Neutrophil (primary cell): ENCODE results near the gene SH2B3.

Experiments used
- H3K27ac ChIP-seq: fragments of 200-600 bp; sonication (generic); 2 replicates; pipeline ENCODE4 v1.5.1; 2016; ENCODE audit warnings: mild to moderate bottlenecking, moderate library complexity
- H3K27me3 ChIP-seq: fragments of 200-600 bp; sonication (generic); 2 replicates; pipeline ENCODE4 v1.6.0; 2016; ENCODE audit warnings: mild to moderate bottlenecking
- H3K36me3 ChIP-seq: fragments of 200-600 bp; sonication (generic); 2 replicates; pipeline ENCODE4 v1.5.1; 2017
- H3K4me1 ChIP-seq, 2 experiments: fragments of 200-600 bp in 1 of 2; sonication (generic) in 1 of 2; 1 replicate in 1 of 2; 2 replicates in 1 of 2; pipeline versions ENCODE4 v1.5.1 to v1.6.1; 2013 to 2016; ENCODE audit warnings: low read depth in 1 of 2, low read length in 1 of 2, mild to moderate bottlenecking in 1 of 2, moderate library complexity in 1 of 2; ENCODE audit not compliant: control insufficient read depth in 1 of 2, insufficient read depth in 1 of 2
- H3K4me3 ChIP-seq, 2 experiments: fragments of 200-600 bp in 1 of 2; sonication (generic) in 1 of 2; 1 replicate in 1 of 2; 2 replicates in 1 of 2; pipeline ENCODE4 v1.5.1; 2013 to 2016; ENCODE audit warnings: low read depth in 1 of 2, low read length in 1 of 2, mild to moderate bottlenecking in 1 of 2, moderate library complexity in 1 of 2
- H3K9me3 ChIP-seq: fragments of 200-600 bp; sonication (generic); 2 replicates; pipeline ENCODE4 v1.5.1; 2016
- CTCF ChIP-seq: fragments of 200-600 bp; sonication (generic); IDR thresholded peaks from 2 replicates; pipeline ENCODE4 v1.5.1; 2016; ENCODE audit warnings: antibody characterized with exemption

SH2B3 gene

DNA sequence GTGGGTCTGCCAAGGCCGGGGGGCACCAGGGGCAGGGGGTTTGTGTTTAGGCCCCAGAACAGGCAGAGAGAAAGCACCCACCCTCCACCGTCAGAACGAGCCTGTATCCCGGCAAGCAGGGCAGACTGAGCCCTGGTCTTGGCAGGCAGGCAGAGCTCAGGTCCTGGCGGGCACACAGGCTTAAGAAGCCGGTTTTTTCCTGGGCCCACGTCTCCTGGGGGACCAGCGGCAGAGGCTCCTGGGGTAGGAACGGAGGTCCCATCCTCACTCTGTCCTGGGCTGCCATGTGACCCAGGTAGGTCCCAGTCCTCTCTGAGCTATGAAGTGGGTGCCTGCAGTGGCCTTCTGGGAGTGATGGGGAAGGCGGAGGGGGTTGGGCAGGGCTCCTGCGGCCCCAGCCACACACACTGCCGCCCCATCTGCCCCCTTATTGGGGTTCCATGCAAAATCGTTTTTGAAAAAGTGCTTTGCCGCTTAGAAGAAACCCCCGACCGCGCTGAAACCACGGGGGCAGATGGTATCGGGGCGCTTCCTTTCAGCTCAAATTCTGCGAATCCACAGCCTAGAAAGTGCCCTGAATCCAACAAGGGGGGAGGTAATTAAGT is 24.2 kb downstream of the SH2B3 start:
- TF ChIP-seq CTCF: no peak
- Histone ChIP-seq H3K27ac (peak overlapping the region; percentile 95), H3K27me3 (no peaks in the 10 kb centered on the region), H3K9me3 (no peaks in the 10 kb centered on the region), H3K4me3 (peak overlapping the region; percentile 7 to 60), H3K4me1 (peaks cover 89 to 98% of the 10 kb centered on the region in 2 experiments), H3K36me3 (no peaks in the 10 kb centered on the region)

- peak overlapping the region; percentile 7 to 60 for H3K4me3 ChIP-seq
- no peaks in the 10 kb centered on the region for H3K27me3 ChIP-seq
- no peaks in the 10 kb centered on the region for H3K9me3 ChIP-seq
- peak overlapping the region; percentile 95 for H3K27ac ChIP-seq
- TF ChIP-seq CTCF: no peak
- H3K4me1 ChIP-seq: peaks cover 90 to 98% of the 10 kb centered on the region in 2 experiments
- H3K36me3 ChIP-seq: no peaks in the 10 kb centered on the region
Measured at GRCh38 chr12:111430433-111431353, 25.0 kb downstream of the SH2B3 start.

DNA sequence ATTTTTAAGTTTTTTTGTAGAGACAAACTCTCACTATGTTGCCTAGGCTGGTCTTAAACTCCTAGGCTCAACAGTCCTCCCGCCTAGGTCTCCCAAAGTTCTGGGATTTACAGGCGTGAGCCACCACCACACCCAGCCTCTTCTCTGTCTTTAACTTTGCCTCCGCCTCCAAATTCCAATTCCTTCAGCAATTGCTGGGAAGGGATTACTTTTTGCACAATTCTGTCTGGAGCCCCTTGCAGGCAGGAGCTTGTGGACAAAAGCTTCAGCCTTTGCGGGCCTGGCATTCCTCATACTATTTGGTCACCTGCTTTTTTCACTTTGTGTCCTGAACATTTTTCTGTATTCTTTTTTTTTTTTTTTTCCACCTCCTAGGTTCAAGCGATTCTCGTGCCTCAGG is 26.0 kb downstream of the SH2B3 start:
- Histone ChIP-seq H3K4me1 (peaks cover 88 to 98% of the 10 kb centered on the region in 2 experiments), H3K27me3 (no peaks in the 10 kb centered on the region), H3K36me3 (no peaks in the 10 kb centered on the region), H3K9me3 (no peaks in the 10 kb centered on the region), H3K27ac (peak overlapping the region; percentile 95), H3K4me3 (no peak overlapping the region)
- TF ChIP-seq CTCF: no peak

GRCh38 chr12:111434049-111434448 is 28.3 kb downstream of the SH2B3 start:
- Histone ChIP-seq H3K27me3 (no peaks in the 10 kb centered on the region), H3K27ac (peak overlapping the region; percentile 67), H3K4me3 (no peak overlapping the region), H3K4me1 (peaks cover 88 to 98% of the 10 kb centered on the region in 2 experiments), H3K36me3 (no peaks in the 10 kb centered on the region), H3K9me3 (no peaks in the 10 kb centered on the region)
- no peak for TF ChIP-seq CTCF

DNA sequence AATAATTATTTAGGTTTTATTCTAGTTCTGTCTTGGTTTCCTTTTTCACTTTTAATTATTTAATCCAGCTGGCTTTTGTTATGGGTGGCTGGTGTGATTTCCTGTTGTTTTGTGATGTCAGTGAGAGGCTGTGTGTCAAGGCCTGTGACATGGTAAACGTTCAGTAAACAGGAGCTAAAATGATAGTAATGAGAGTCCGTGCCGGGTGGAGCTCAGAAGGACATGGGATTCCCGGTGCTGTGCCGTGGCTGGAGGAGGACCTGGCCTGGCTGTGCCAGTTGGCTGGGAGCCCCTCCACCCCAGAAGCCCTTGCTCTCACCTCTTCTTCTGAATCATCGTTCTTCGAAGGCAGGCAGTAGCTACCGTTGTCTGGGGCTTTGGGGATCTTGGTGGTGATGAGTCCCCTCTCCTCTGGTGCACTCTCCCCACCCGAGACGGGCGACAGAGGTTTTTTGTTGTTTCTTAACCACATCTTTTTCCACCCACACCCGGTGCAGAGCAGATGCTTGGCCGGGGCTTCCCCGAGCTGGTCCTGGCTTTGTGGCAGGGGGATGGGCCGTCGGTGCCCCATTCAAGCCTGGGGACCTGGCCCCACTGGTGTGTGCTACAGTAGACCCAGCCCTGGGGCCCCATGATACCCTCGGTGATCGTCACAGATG is 29.1 kb downstream of the SH2B3 start:
- Histone ChIP-seq H3K4me1 (peaks cover 84 to 98% of the 10 kb centered on the region in 2 experiments), H3K27ac (peak overlapping the region; percentile 67), H3K36me3 (no peaks in the 10 kb centered on the region), H3K4me3 (no peak overlapping the region), H3K9me3 (no peaks in the 10 kb centered on the region), H3K27me3 (no peaks in the 10 kb centered on the region)
- no peak for TF ChIP-seq CTCF
